Heart right ventricle (tissue), 16 donors: ENCODE measurements around the gene KIF3B. TPM values are rescaled to one million over a fixed set of nuclear protein-coding genes. Genes with fewer than 3 reads are reported as not detected.

ENCODE experiments used
- ATAC-seq, 8 donors: fragments of 200-7000 bp; cut with Tn5 transposase; one replicate each; pipeline ENCODE4 v1.9.1; 2020; ENCODE audit warnings: mild to moderate bottlenecking in 8 of 8, moderate library complexity in 8 of 8, moderate number of reproducible peaks in 1 of 8
- DNase-seq, 2 donors: peaks; one replicate each; pipeline ENCODE4 v3.0.0-alpha.2; 2020
- H3K27ac ChIP-seq, 10 donors: fragments of 200-600 bp; sonication (generic) in 2 of 10; one replicate each; pipeline versions ENCODE4 v1.5.0 to v1.8.0; 2020 to 2022; ENCODE audit warnings: mild to moderate bottlenecking in 3 of 10
- H3K27me3 ChIP-seq, 7 donors: fragments of 200-600 bp; one replicate each; pipeline ENCODE4 v1.8.0; 2021 to 2022; ENCODE audit warnings: mild to moderate bottlenecking in 2 of 7
- H3K36me3 ChIP-seq, 9 donors: fragments of 200-600 bp; sonication (generic) in 1 of 9; one replicate each; pipeline versions ENCODE4 v1.5.0 to v1.8.0; 2020 to 2022; ENCODE audit warnings: mild to moderate bottlenecking in 2 of 9
- H3K4me1 ChIP-seq, 9 donors: fragments of 200-600 bp; sonication (generic) in 1 of 9; one replicate each; pipeline versions ENCODE4 v1.5.0 to v1.8.0; 2020 to 2022; ENCODE audit warnings: mild to moderate bottlenecking in 4 of 9
- H3K4me3 ChIP-seq, 10 donors: fragments of 200-600 bp; sonication (generic) in 2 of 10; one replicate each; pipeline versions ENCODE4 v1.5.0 to v1.8.0; 2020 to 2022; ENCODE audit warnings: mild to moderate bottlenecking in 7 of 10, moderate library complexity in 2 of 10
- H3K9me3 ChIP-seq, 11 donors: fragments of 200-600 bp in 10 of 11; sonication (generic) in 2 of 11; one replicate each; pipeline versions ENCODE4 v1.5.0 to v1.8.0; 2013 to 2022; ENCODE audit warnings: mild to moderate bottlenecking in 2 of 11, control low read depth in 1 of 11, moderate library complexity in 1 of 11
- WGBS, 2 donors: extraction: QIAGEN DNeasy Blood & Tissue Kit; methylation state at CpG; one replicate each; pipeline ENCODE4 v1.1.7; 2013; ENCODE audit warnings: inconsistent platforms in 1 of 2; 5-methylcytosine and 5-hydroxymethylcytosine counted together
- intact Hi-C, 10 donors: fragments of 100-400 bp; cut with DNase I; formaldehyde crosslinking; loops; one replicate each; pipeline versions ENCODE4 v1.11.1 to v1.14.2; 2022
- polyA plus RNA-seq, 2 donors: library from polyadenylated mRNA; stranded (reverse); fragments of 200-250 nt; gene quantifications; one replicate each; pipeline ENCODE4 v1.2.3, GENCODE V29; 2013
- total RNA-seq, 10 donors: library from RNA; stranded (reverse); fragmentation: NEBNext Ultra II Directional in 3 of 10; extraction: Animal tissue kit (Norgen Biotek cat#: 25700) in 3 of 10; gene quantifications; one replicate each; pipeline versions ENCODE4 v1.2.1 to v1.2.4, GENCODE V29; 2021 to 2023
- TF ChIP-seq, protein P1 (sequence below), 9 donors: fragments of 200-600 bp; sonication (generic) in 2 of 9; IDR thresholded peaks; one replicate each; pipeline versions ENCODE4 v1.5.0 to v1.8.0; 2021 to 2022; ENCODE audit warnings: antibody characterized with exemption in 9 of 9, mild to moderate bottlenecking in 5 of 9, moderate library complexity in 1 of 9
- donor health status: Arrhythmogenic right ventricular cardiomyopathy.
- donor health status: ischemic (EF 13 %, LVEDD 7.1; RV severe dilation, severe dysfunction).
- donor health status: healthy with polysubstance abuse.
- donor health status: DM: no; HTN: yes; CAD: no.
- donor health status: DM: no; HTN: no; CAD: no.
- donor health status: ischemic (EF 25% LVEDD 6.9; RV normal size, moderate dysfunction).
- donor health status: ischemic (EF 25% LVEDD 5.7; RV mildly dilated, moderate dysfunction).
- donor health status: healthy.
- donor health status: DM: yes; HTN: yes; CAD: no.
- donor health status: Ischemic cardiomyopathy.
- donor health status: ischemic (EF 35%, LVEDD 5.7; RV mildly dilated, moderate dysfunction).
- donor health status: nonischemic (EF 11% LVEDD 7.7; RV severe dilation, severe dysfunction).
- donor health status: DM: yes; HTN: yes; CAD: no.
- donor health status: PGD.
- donor health status: ischemic (EF 29% LVEDD 5.4; RV normal size, mild dysfunction).
- donor health status: nonischemic (EF 23%, LVEDD 6.1; RV moderate dilation, normal function).

The KIF3B gene
- total and polyA plus RNA-seq, 12 donors: 4.7 to 16.3 (median 11.1) TPM

DNA sequence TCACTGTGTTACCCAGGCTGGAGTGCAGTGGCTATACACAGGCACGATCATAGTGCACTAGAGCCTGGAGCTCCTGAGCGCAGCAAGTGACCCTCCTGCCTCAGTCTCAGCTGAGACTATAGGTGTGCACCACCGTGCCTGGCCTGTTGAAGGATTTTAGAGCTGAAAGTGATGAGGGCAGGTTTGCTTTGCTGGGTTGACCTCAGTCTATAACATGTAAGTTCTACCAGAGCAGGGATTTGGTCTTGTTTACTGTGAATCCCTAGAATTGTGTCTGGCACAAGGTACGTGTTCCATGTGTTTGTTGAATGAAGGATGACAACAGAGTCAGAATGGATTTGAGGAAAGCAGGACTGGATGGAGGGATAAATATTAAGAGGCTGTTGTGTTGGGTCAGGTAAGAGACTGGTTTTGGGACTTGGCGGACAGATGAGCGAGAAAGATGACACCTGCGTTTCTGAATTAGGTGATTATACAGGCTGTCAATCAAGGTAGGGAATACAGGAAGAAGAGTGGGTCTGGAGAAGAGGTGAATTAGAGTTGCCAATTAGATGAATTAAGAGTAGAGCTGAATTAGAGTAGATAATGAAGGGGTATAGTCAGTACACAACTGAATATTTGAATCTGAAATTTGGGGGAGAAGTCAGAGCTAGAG is 87.2 kb downstream of the KIF3B start:
- H3K4me3 ChIP-seq: no peak overlapping the region
- DNase-seq: no peak
- H3K36me3 ChIP-seq: peaks cover 0 to 29% (median 9%) of the 10 kb centered on the region in 9 donors
- H3K27me3 ChIP-seq: no peaks in the 10 kb centered on the region
- 77 to 81% methylated on average over 7 of the region's 7 CpGs for WGBS, 2 donors
- H3K27ac ChIP-seq: no peak overlapping the region
- intact Hi-C loops: no loop called here
- no peaks in the 10 kb centered on the region for H3K9me3 ChIP-seq
- TF ChIP-seq, protein P1, sequence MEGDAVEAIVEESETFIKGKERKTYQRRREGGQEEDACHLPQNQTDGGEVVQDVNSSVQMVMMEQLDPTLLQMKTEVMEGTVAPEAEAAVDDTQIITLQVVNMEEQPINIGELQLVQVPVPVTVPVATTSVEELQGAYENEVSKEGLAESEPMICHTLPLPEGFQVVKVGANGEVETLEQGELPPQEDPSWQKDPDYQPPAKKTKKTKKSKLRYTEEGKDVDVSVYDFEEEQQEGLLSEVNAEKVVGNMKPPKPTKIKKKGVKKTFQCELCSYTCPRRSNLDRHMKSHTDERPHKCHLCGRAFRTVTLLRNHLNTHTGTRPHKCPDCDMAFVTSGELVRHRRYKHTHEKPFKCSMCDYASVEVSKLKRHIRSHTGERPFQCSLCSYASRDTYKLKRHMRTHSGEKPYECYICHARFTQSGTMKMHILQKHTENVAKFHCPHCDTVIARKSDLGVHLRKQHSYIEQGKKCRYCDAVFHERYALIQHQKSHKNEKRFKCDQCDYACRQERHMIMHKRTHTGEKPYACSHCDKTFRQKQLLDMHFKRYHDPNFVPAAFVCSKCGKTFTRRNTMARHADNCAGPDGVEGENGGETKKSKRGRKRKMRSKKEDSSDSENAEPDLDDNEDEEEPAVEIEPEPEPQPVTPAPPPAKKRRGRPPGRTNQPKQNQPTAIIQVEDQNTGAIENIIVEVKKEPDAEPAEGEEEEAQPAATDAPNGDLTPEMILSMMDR (IDR thresholded peaks at IDR 0.05): no peak
- peaks cover 3 to 91% (median 68%) of the 10 kb centered on the region in 9 donors for H3K4me1 ChIP-seq
- ATAC-seq: no peak

DNA sequence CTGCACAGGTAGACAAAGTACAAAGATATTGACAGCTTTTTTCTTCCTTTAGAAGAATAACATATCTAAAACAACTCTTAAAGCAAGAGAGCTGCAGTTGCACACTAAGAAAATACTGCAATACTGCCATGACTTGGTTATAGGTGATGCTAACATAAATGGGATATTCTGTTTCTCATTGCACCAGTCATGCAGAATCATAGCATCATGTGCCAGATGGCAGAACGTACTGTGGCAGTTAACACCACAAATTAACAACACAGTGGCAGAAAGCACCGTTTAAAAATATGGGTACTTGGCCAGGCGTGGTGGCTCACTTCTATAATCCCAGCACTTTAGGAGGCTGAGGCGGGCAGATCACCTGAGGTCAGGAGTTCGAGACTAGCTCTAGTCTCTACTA is 88.1 kb downstream of the KIF3B start:
- Histone ChIP-seq H3K27ac (no peak overlapping the region), H3K4me1 (peaks cover 0 to 82% (median 59%) of the 10 kb centered on the region in 9 donors), H3K27me3 (no peaks in the 10 kb centered on the region), H3K4me3 (no peak overlapping the region), H3K36me3 (peaks cover 0 to 37% (median 11%) of the 10 kb centered on the region in 9 donors), H3K9me3 (no peaks in the 10 kb centered on the region)
- TF ChIP-seq, protein P1 (IDR thresholded peaks at IDR 0.05): no peak
- ATAC-seq: no peak
- intact Hi-C loops: no loop called here
- no peak for DNase-seq
- 59 to 63% methylated on average over 5 of the region's 5 CpGs for WGBS, 2 donors

DNA sequence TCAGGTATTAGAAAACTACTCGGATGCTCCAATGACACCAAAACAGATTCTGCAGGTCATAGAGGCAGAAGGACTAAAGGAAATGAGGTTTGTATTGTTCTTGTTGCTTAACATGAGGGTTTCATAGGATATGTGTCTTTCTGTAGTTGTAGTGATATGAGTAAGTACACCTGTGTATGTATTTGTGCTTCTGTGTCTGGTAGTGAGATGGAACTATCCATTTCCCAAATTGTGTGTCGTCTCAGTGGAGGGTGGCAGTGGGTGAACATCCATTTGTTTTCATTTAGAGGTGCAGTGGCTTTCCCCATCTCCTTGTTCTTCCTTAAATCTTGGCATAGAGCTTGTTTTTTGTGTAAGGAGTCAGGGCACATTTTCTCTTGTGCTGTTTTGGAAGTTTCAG is 88.9 kb downstream of the KIF3B start:
- Histone ChIP-seq H3K27me3 (no peaks in the 10 kb centered on the region), H3K4me1 (peaks cover 0 to 74% (median 53%) of the 10 kb centered on the region in 9 donors), H3K4me3 (no peak overlapping the region), H3K9me3 (no peaks in the 10 kb centered on the region), H3K36me3 (peaks cover 0 to 46% (median 19%) of the 10 kb centered on the region in 9 donors), H3K27ac (peak overlapping the region in 1 of 10 donors; percentile 1)
- TF ChIP-seq, protein P1 (IDR thresholded peaks at IDR 0.05): no peak
- DNase-seq: no peak
- intact Hi-C loops: no loop called here
- no peak for ATAC-seq
- 82 to 84% methylated on average over 2 of the region's 2 CpGs for WGBS, 2 donors

DNA sequence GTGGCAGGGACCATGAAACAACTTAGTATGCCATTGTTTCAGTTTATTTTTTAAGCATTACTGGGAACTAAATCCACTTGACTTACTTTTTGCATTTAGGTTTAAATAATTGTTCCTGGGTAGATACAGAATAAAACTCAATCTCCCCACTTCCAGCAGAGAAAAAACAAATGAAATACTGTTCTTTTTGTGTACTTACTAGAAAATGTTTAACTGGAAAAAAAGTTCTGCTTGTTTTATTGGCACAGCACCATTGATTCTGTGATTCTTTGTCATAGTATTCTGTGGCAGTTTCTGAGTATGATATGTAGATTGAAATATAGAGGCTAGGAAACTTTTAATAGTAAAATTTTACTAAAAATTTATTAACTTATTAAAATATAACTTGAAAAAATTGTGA is 90.9 kb downstream of the KIF3B start:
- Histone ChIP-seq H3K27me3 (no peaks in the 10 kb centered on the region), H3K27ac (no peak overlapping the region), H3K36me3 (peaks cover 0 to 65% (median 26%) of the 10 kb centered on the region in 9 donors), H3K4me3 (no peak overlapping the region), H3K4me1 (peaks cover 0 to 55% (median 37%) of the 10 kb centered on the region in 9 donors), H3K9me3 (no peaks in the 10 kb centered on the region)
- no peak for DNase-seq
- ATAC-seq: no peak
- intact Hi-C loops: no loop called here
- TF ChIP-seq, protein P1 (IDR thresholded peaks at IDR 0.05): no peak
